ENCODE measurements around the gene AQR. TPM values are rescaled to one million over a fixed set of nuclear protein-coding genes. Genes with fewer than 3 reads are reported as not detected.

AQR gene
- total and polyA plus RNA-seq, 2 of the 8 experiments (the other 6 are each of a cell fraction or from before 2014, with no cell fraction given) = 34.5 to 57.6 TPM

DNA sequence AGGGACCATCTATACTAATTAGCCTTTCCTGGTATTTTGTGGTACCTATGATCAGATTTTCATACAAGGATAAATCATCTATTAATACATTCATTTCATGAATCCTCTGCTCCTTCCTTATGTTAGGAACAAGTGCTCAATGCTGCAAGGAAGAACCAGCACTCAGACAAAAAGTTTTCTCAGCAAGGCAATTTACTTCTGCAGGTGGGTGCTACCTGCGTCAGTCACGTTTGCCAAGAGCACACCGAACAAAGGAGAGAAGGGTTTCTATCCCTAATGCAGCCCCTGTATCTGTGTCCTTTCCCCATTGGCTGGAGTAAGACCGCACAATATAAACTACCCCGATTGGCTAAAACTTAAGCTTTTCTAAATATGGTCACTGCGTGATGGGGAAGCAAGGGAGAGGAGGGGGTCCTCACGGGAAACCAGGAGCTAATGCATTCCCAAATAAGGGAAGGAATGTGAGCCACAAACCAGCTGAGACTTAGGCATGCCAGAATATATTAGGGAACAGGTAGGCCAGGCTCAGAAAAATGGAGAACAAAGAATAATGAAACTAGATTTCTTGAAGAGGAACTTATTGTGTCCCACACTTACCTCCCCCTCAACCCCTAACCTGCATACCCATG is 76.5 kb downstream of the AQR start (continued):
- TF ChIP-seq NANOG (IDR thresholded peaks at IDR 0.05; ENCODE audit: insufficient read depth, low read depth, low read length, poor library complexity, severe bottlenecking) (no peak), BRCA1 (IDR thresholded peaks at IDR 0.05; ENCODE audit: low read depth, low read length) (no peak), SAP30 (IDR thresholded peaks at IDR 0.05; ENCODE audit: insufficient read depth, insufficient replicate concordance, low read length) (no peak), RNF2 (IDR thresholded peaks at IDR 0.05; ENCODE audit: borderline replicate concordance, low read depth, low read length, missing control alignments, poor library complexity, severe bottlenecking) (no peak), CBX5 (IDR thresholded peaks at IDR 0.05; ENCODE audit: low read depth, low read length) (no peak), MAFK (IDR thresholded peaks at IDR 0.05; ENCODE audit: low read depth, low read length) (no peak), CEBPB (IDR thresholded peaks at IDR 0.05; ENCODE audit: low read depth, low read length) (no peak), RFX5 (IDR thresholded peaks at IDR 0.05; ENCODE audit: borderline replicate concordance, low read depth, low read length) (no peak), GTF2F1 (IDR thresholded peaks at IDR 0.05; ENCODE audit: borderline replicate concordance, low read depth, low read length) (no peak), BACH1 (IDR thresholded peaks at IDR 0.05; ENCODE audit: low read length) (no peak), POLR2AphosphoS5 (IDR thresholded peaks at IDR 0.05; ENCODE audit: low read depth, low read length) (peak; percentile 38; the same call in 1 of the 2 replicates), ZNF274 (IDR thresholded peaks at IDR 0.05; ENCODE audit: borderline replicate concordance, extremely low read depth, low read length) (no peak), TEAD4 (IDR thresholded peaks at IDR 0.05; ENCODE audit: low read depth, low read length) (peak; percentile 86), YY1 (IDR thresholded peaks at IDR 0.05; ENCODE audit: low read depth, low read length) (no peak), SIRT6 (IDR thresholded peaks at IDR 0.05; ENCODE audit: low read length) (no peak), GABPA (IDR thresholded peaks at IDR 0.05; ENCODE audit: borderline replicate concordance, insufficient read depth, low read length) (no peak), SP1 (IDR thresholded peaks at IDR 0.05; ENCODE audit: low read depth, low read length) (peak; percentile 74), SP4 (IDR thresholded peaks at IDR 0.05; ENCODE audit: low read length) (no peak), RAD21 (IDR thresholded peaks at IDR 0.05 in 1 of 2, conservative IDR thresholded peaks at IDR 0.05 in 1 of 2; ENCODE audit: low read depth in 2 of 2, low read length in 2 of 2) (no peak)
- TF ChIP-seq, protein P1, sequence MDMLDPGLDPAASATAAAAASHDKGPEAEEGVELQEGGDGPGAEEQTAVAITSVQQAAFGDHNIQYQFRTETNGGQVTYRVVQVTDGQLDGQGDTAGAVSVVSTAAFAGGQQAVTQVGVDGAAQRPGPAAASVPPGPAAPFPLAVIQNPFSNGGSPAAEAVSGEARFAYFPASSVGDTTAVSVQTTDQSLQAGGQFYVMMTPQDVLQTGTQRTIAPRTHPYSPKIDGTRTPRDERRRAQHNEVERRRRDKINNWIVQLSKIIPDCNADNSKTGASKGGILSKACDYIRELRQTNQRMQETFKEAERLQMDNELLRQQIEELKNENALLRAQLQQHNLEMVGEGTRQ (IDR thresholded peaks at IDR 0.05; ENCODE audit: low read length) = no peak
- TF ChIP-seq, protein P2, sequence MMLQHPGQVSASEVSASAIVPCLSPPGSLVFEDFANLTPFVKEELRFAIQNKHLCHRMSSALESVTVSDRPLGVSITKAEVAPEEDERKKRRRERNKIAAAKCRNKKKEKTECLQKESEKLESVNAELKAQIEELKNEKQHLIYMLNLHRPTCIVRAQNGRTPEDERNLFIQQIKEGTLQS (IDR thresholded peaks at IDR 0.05; ENCODE audit: insufficient read depth, low read depth, low read length) = no peak
- TF ChIP-seq, protein P3, sequence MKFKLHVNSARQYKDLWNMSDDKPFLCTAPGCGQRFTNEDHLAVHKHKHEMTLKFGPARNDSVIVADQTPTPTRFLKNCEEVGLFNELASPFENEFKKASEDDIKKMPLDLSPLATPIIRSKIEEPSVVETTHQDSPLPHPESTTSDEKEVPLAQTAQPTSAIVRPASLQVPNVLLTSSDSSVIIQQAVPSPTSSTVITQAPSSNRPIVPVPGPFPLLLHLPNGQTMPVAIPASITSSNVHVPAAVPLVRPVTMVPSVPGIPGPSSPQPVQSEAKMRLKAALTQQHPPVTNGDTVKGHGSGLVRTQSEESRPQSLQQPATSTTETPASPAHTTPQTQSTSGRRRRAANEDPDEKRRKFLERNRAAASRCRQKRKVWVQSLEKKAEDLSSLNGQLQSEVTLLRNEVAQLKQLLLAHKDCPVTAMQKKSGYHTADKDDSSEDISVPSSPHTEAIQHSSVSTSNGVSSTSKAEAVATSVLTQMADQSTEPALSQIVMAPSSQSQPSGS (IDR thresholded peaks at IDR 0.05; ENCODE audit: low read length) = no peak
